HL-60 (cell line): ENCODE data around the gene DUSP5.

ENCODE experiments used
- POLR2AphosphoS5 ChIP-seq: IDR thresholded peaks from 2 replicates; pipeline ENCODE4 v1.6.1; 2012; ENCODE audit warnings: low read depth
- TF ChIP-seq, protein P1 (sequence below): IDR thresholded peaks from one replicate; pipeline ENCODE4 v1.5.1; 2011; ENCODE audit warnings: low read length, control low read depth, inconsistent platforms; ENCODE audit not compliant: insufficient read depth

DNA sequence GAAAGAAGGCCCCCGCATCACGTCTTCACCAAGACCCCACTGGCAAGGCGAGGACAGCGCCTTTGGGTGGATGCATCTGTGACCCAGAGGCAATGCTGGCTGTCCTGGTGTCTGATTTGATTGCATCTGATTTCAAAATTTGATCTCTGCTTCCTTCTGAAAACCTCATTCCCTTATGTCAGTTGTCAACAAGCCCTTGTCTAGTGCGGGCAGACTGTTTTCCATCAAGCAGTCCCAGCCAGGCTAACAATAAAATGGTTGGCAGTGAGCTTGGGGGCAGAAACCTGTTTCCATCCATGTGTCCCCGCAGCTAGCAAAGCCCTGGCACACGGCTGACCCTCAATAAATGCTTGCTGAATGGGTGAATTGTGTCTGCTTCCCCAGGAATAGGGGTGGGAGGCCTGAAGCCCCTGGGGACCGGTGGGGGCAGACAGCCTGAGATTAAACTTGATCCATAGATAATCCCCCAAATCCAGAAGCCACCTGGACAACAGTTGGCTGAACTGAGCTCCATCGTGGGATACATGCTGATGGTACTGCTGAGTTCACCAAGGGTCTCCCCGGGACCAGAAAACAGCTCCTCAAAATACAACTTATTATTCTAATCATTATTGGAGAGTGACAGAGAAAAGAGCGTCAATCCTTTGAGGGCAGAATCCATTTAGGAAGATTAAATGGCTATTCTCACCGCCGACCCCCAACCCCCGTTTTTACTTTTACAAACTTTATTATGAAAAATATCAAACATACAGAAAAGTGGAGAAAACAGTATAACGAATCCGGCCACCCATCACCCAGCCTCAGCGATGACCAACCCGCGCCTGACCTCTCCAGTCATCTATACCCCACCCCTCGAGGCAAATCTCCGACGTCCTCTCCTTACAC is 912 bp upstream of the DUSP5 start:
- TF ChIP-seq, protein P1, sequence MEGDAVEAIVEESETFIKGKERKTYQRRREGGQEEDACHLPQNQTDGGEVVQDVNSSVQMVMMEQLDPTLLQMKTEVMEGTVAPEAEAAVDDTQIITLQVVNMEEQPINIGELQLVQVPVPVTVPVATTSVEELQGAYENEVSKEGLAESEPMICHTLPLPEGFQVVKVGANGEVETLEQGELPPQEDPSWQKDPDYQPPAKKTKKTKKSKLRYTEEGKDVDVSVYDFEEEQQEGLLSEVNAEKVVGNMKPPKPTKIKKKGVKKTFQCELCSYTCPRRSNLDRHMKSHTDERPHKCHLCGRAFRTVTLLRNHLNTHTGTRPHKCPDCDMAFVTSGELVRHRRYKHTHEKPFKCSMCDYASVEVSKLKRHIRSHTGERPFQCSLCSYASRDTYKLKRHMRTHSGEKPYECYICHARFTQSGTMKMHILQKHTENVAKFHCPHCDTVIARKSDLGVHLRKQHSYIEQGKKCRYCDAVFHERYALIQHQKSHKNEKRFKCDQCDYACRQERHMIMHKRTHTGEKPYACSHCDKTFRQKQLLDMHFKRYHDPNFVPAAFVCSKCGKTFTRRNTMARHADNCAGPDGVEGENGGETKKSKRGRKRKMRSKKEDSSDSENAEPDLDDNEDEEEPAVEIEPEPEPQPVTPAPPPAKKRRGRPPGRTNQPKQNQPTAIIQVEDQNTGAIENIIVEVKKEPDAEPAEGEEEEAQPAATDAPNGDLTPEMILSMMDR: no peak
- no peak for TF ChIP-seq POLR2AphosphoS5
